COR-L47 (cell line): Measurements from ENCODE around the gene EGR1.
A peak's percentile ranks its signal among the peaks of the same experiment; 100 is the strongest.

Experiments used
- DNase-seq: peaks from one replicate; lab custom pipeline; 2025; lab: John Stamatoyannopoulos, UW

EGR1 gene

GRCh38 chr5:138453590-138453989, 11.7 kb upstream of the EGR1 start:
- no peak for DNase-seq

- no peak for DNase-seq
Measured at GRCh38 chr5:138454121-138454520, 11.2 kb upstream of the EGR1 start.

GRCh38 chr5:138455232-138455930, 9.9 kb upstream of the EGR1 start:
- no peak for DNase-seq

GRCh38 chr5:138457531-138458275, 7.6 kb upstream of the EGR1 start:
- DNase-seq, result no peak

GRCh38 chr5:138458384-138458783, 6.9 kb upstream of the EGR1 start:
- DNase-seq, result no peak

- DNase-seq, result no peak
Measured at GRCh38 chr5:138458856-138459255, 6.4 kb upstream of the EGR1 start.

GRCh38 chr5:138459311-138459933, 5.9 kb upstream of the EGR1 start:
- DNase-seq, result no peak

GRCh38 chr5:138460032-138460693, 5.1 kb upstream of the EGR1 start:
- no peak for DNase-seq

- DNase-seq, result no peak
Measured at GRCh38 chr5:138461343-138462125, 3.7 kb upstream of the EGR1 start.

GRCh38 chr5:138463419-138464007, 1.8 kb upstream of the EGR1 start:
- DNase-seq, result no peak

GRCh38 chr5:138464008-138464387, 1.3 kb upstream of the EGR1 start:
- DNase-seq, result peak; percentile 95

- DNase-seq, result peak; percentile 97
Measured at GRCh38 chr5:138464388-138465260, 655 bp upstream of the EGR1 start.

- no peak for DNase-seq
Measured at GRCh38 chr5:138466125-138466899, 1.0 kb downstream of the EGR1 start.

- DNase-seq, result no peak
Measured at GRCh38 chr5:138466900-138467710, 1.8 kb downstream of the EGR1 start.

- DNase-seq, result no peak
Measured at GRCh38 chr5:138467711-138468132, 2.4 kb downstream of the EGR1 start.

GRCh38 chr5:138468133-138468965, 3.1 kb downstream of the EGR1 start:
- DNase-seq, result no peak

- no peak for DNase-seq
Measured at GRCh38 chr5:138468966-138469539, 3.8 kb downstream of the EGR1 start.
